ENCODE measurements around the gene KRTAP10-6. TPM values are rescaled to one million over a fixed set of nuclear protein-coding genes. Genes with fewer than 3 reads are reported as not detected.

The KRTAP10-6 gene
- polyA plus RNA-seq, 2 of the 4 experiments (the other 2 are of a cell fraction) = not detected

- ChIA-PET POLR2A (no interaction called here), CTCF (interaction anchor here (0.9 kb wide), 1 partner anchor 10 kb away, joined by 3 read pairs; the partner anchor contains the start of gene KRTAP10-5)
- no peaks in the 10 kb centered on the region for H3K4me1 ChIP-seq
- TF ChIP-seq PHF8 (IDR thresholded peaks at IDR 0.05; ENCODE audit: borderline replicate concordance, low read depth) (no peak), HDAC2 (IDR thresholded peaks at IDR 0.05) (no peak), HOXB13 (CRISPR knock-in tag; IDR thresholded peaks at IDR 0.05; ENCODE audit: low read depth) (no peak), E2F6 (IDR thresholded peaks at IDR 0.05; ENCODE audit: borderline replicate concordance, low read depth) (no peak), RFX5 (IDR thresholded peaks at IDR 0.05) (no peak), MAFK (IDR thresholded peaks at IDR 0.05; ENCODE audit: partially characterized antibody) (no peak), POLR2A (IDR thresholded peaks at IDR 0.05; ENCODE audit: low read length) (no peak)
- FAIRE-seq = no peak
- WGBS (ENCODE audit: missing lambda C conversion rate) = 30% methylated on average over 6 of the region's 12 CpGs
- no peak overlapping the region for H3K27ac ChIP-seq
- DNase-seq (ENCODE audit: low read depth in 1 of 2, low spot score in 1 of 2) = no peak
- H3K9me3 ChIP-seq = peaks cover 7% of the 10 kb centered on the region
- H3K4me3 ChIP-seq = no peak overlapping the region
- ATAC-seq = no peak
- H3K4me2 ChIP-seq = no peak overlapping the region
These were observed 22.3 kb downstream of the KRTAP10-6 start for GRCh38 chr21:44569861-44570517.

- no peak for ATAC-seq
- ChIA-PET POLR2A (no interaction called here), CTCF (no interaction called here)
- WGBS (ENCODE audit: missing lambda C conversion rate) = 80% methylated on average over 12 of the region's 27 CpGs
- FAIRE-seq = no peak
- Histone ChIP-seq H3K27ac (no peak overlapping the region), H3K9me3 (peaks cover 7% of the 10 kb centered on the region), H3K4me1 (no peaks in the 10 kb centered on the region), H3K4me3 (no peak overlapping the region), H3K4me2 (no peak overlapping the region)
- TF ChIP-seq KDM5A (IDR thresholded peaks at IDR 0.05) (no peak), RCOR1 (IDR thresholded peaks at IDR 0.05; ENCODE audit: low read depth, low read length) (no peak), ELK1 (IDR thresholded peaks at IDR 0.05; ENCODE audit: low read depth, low read length) (no peak), BHLHE40 (IDR thresholded peaks at IDR 0.05; ENCODE audit: low read depth, low read length) (no peak), SMC3 (IDR thresholded peaks at IDR 0.05) (no peak), HEYL (CRISPR knock-in tag; IDR thresholded peaks at IDR 0.05) (no peak), RARB (CRISPR knock-in tag; IDR thresholded peaks at IDR 0.05) (no peak), RAD21 (conservative IDR thresholded peaks at IDR 0.05 in 1 of 2, IDR thresholded peaks at IDR 0.05 in 1 of 2) (no peak), FOSL2 (IDR thresholded peaks at IDR 0.05) (no peak), FOSL2 (CRISPR knock-in tag; IDR thresholded peaks at IDR 0.05) (no peak), CTCF (IDR thresholded peaks at IDR 0.05) (no peak), RNF2 (IDR thresholded peaks at IDR 0.05; ENCODE audit: borderline replicate concordance, low read depth) (no peak)
- no peak for DNase-seq (ENCODE audit: low read depth in 1 of 2, low spot score in 1 of 2)
These were observed 23.4 kb downstream of the KRTAP10-6 start for GRCh38 chr21:44568667-44569556.

- Histone ChIP-seq H3K4me3 (no peak overlapping the region), H3K4me2 (no peak overlapping the region), H3K4me1 (no peaks in the 10 kb centered on the region), H3K9me3 (peaks cover 7% of the 10 kb centered on the region), H3K27ac (no peak overlapping the region)
- 0% methylated on average over 1 of the region's 12 CpGs for WGBS (ENCODE audit: missing lambda C conversion rate)
- ATAC-seq (no peak), FAIRE-seq (no peak), DNase-seq (ENCODE audit: low read depth in 1 of 2, low spot score in 1 of 2) (no peak)
- POLR2A ChIA-PET = no interaction called here
- CTCF ChIA-PET = no interaction called here
- TF ChIP-seq JUNB (IDR thresholded peaks at IDR 0.05) (no peak), POLR2A (IDR thresholded peaks at IDR 0.05; ENCODE audit: low read length) (no peak)
These were observed 24.0 kb downstream of the KRTAP10-6 start for GRCh38 chr21:44568261-44568660.
